HG03064 (cell line): Measurements from ENCODE around the gene SCRN2.

Experiments used
- ATAC-seq: cut with Tn5 transposase; IDR thresholded peaks from one replicate; pipeline ENCODE4 v1.9.1; 2021; ENCODE audit warnings: low read depth; ENCODE audit not compliant: unreplicated experiment

SCRN2 gene

GRCh38 chr17:47872019-47872650 lies 31.1 kb upstream of the SCRN2 start:
- ATAC-seq, result no peak

- ATAC-seq, result no peak
Observed at GRCh38 chr17:47871048-47871447, 30.0 kb upstream of the SCRN2 start.

GRCh38 chr17:47870056-47870455 lies 29.0 kb upstream of the SCRN2 start:
- ATAC-seq, result no peak

- ATAC-seq, result no peak
Observed at GRCh38 chr17:47869114-47869513, 28.0 kb upstream of the SCRN2 start.

GRCh38 chr17:47867813-47868533 lies 26.9 kb upstream of the SCRN2 start:
- ATAC-seq, result no peak

- no peak for ATAC-seq
Observed at GRCh38 chr17:47866941-47867340, 25.9 kb upstream of the SCRN2 start.

- ATAC-seq, result no peak
Observed at GRCh38 chr17:47864791-47865216, 23.7 kb upstream of the SCRN2 start.

- no peak for ATAC-seq
Observed at GRCh38 chr17:47862621-47863440, 21.8 kb upstream of the SCRN2 start.

- no peak for ATAC-seq
Observed at GRCh38 chr17:47860386-47860785, 19.3 kb upstream of the SCRN2 start.

- no peak for ATAC-seq
Observed at GRCh38 chr17:47857551-47858455, 16.7 kb upstream of the SCRN2 start.

GRCh38 chr17:47856830-47857229 lies 15.8 kb upstream of the SCRN2 start:
- ATAC-seq, result no peak

- no peak for ATAC-seq
Observed at GRCh38 chr17:47855737-47856136, 14.7 kb upstream of the SCRN2 start.

- ATAC-seq, result no peak
Observed at GRCh38 chr17:47853616-47854015, 12.5 kb upstream of the SCRN2 start.

- ATAC-seq, result no peak
Observed at GRCh38 chr17:47852113-47852949, 11.3 kb upstream of the SCRN2 start.

GRCh38 chr17:47851764-47852112 lies 10.7 kb upstream of the SCRN2 start:
- ATAC-seq, result no peak

- ATAC-seq, result no peak
Observed at GRCh38 chr17:47850692-47851573, 9.9 kb upstream of the SCRN2 start, which contains the start of gene SP6. Gene SP6, minus strand, starts transcription at chr17:47851163. Its CDS starts 2,734 bp downstream, at chr17:47848429.

- no peak for ATAC-seq
Observed at GRCh38 chr17:47850373-47850691, 9.3 kb upstream of the SCRN2 start.

- no peak for ATAC-seq
Observed at GRCh38 chr17:47848198-47848513, 7.1 kb upstream of the SCRN2 start.
